ENCODE measurements around the gene UMAD1. TPM values are rescaled to one million over a fixed set of nuclear protein-coding genes. Genes with fewer than 3 reads are reported as not detected.

Gene UMAD1
- total RNA-seq, 1 donor from 2014 or later = 6.9 TPM

GRCh38 chr7:7738622-7739021 lies 98.1 kb downstream of the UMAD1 start:
- DNase-seq (ENCODE audit: extremely low spot score in 2 of 2) = no peak
- Histone ChIP-seq H3K4me1 (peaks cover 12% of the 10 kb centered on the region), H3K27ac (no peak overlapping the region), H3K4me3 (no peak overlapping the region), H3K36me3 (no peaks in the 10 kb centered on the region), H3K27me3 (no peaks in the 10 kb centered on the region), H3K9me3 (no peaks in the 10 kb centered on the region)
- no peak for TF ChIP-seq POLR2AphosphoS5 (IDR thresholded peaks at IDR 0.05; ENCODE audit: insufficient read depth in 1 of 2, low read depth in 1 of 2)
- no peak for TF ChIP-seq POLR2A (IDR thresholded peaks at IDR 0.05)
- TF ChIP-seq, protein P1, sequence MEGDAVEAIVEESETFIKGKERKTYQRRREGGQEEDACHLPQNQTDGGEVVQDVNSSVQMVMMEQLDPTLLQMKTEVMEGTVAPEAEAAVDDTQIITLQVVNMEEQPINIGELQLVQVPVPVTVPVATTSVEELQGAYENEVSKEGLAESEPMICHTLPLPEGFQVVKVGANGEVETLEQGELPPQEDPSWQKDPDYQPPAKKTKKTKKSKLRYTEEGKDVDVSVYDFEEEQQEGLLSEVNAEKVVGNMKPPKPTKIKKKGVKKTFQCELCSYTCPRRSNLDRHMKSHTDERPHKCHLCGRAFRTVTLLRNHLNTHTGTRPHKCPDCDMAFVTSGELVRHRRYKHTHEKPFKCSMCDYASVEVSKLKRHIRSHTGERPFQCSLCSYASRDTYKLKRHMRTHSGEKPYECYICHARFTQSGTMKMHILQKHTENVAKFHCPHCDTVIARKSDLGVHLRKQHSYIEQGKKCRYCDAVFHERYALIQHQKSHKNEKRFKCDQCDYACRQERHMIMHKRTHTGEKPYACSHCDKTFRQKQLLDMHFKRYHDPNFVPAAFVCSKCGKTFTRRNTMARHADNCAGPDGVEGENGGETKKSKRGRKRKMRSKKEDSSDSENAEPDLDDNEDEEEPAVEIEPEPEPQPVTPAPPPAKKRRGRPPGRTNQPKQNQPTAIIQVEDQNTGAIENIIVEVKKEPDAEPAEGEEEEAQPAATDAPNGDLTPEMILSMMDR (IDR thresholded peaks at IDR 0.05) = no peak
- intact Hi-C loops (cut with DNase I) = no loop called here

GRCh38 chr7:7739204-7740036 lies 98.9 kb downstream of the UMAD1 start:
- Histone ChIP-seq H3K36me3 (no peaks in the 10 kb centered on the region), H3K4me3 (no peak overlapping the region), H3K4me1 (peaks cover 12% of the 10 kb centered on the region), H3K9me3 (no peaks in the 10 kb centered on the region), H3K27ac (no peak overlapping the region), H3K27me3 (no peaks in the 10 kb centered on the region)
- no peak for DNase-seq (ENCODE audit: extremely low spot score in 2 of 2)
- intact Hi-C loops (cut with DNase I) = no loop called here
- TF ChIP-seq POLR2A (IDR thresholded peaks at IDR 0.05) = no peak
- TF ChIP-seq POLR2AphosphoS5 (IDR thresholded peaks at IDR 0.05; ENCODE audit: insufficient read depth in 1 of 2, low read depth in 1 of 2) = no peak
- TF ChIP-seq, protein P1 (IDR thresholded peaks at IDR 0.05) = no peak

DNA sequence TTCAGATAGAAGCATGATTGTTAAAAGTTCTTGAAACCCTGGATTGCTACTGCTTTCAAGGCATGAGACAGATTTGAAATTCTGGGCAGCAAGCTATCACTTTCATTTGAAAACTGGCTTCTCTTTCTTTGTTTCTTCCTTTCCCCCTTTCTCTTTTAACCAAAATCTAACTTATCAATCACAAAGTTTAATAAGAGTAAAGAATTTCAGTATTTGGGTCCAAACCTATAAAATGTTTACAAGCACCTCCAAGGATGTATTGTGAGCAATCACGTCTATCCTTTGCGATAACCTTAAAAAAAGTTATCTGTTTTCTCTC lies 99.4 kb downstream of the UMAD1 start:
- TF ChIP-seq, protein P1 (IDR thresholded peaks at IDR 0.05) = no peak
- TF ChIP-seq POLR2A (IDR thresholded peaks at IDR 0.05) = no peak
- no peak for TF ChIP-seq POLR2AphosphoS5 (IDR thresholded peaks at IDR 0.05; ENCODE audit: insufficient read depth in 1 of 2, low read depth in 1 of 2)
- intact Hi-C loops (cut with DNase I) = no loop called here
- no peaks in the 10 kb centered on the region for H3K27me3 ChIP-seq
- H3K27ac ChIP-seq = no peak overlapping the region
- H3K4me3 ChIP-seq = no peak overlapping the region
- no peak for DNase-seq (ENCODE audit: extremely low spot score in 2 of 2)
- no peaks in the 10 kb centered on the region for H3K9me3 ChIP-seq
- peaks cover 12% of the 10 kb centered on the region for H3K4me1 ChIP-seq
- H3K36me3 ChIP-seq = no peaks in the 10 kb centered on the region

DNA sequence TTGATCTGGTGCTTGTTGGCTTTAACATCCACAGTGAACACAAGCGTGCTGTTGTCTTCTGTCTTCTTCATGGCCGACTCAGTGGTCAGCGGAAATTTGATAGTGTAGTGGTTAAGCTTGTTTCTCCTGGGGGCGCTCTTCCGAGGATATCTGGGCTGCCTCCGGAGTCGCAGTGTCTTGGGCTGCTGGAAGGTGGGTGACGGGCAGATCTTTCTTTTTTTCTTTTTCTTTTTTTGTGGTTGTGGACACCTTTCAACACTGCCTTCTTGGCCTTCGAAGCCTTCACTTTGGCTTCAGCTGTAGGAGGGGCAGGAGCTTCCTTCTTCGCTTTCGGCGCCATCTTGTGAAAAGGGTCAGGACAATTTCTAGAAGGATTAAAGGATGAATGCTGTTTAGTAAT lies 101.7 kb downstream of the UMAD1 start:
- no peak for DNase-seq (ENCODE audit: extremely low spot score in 2 of 2)
- Histone ChIP-seq H3K36me3 (no peaks in the 10 kb centered on the region), H3K27ac (no peak overlapping the region), H3K4me3 (no peak overlapping the region), H3K9me3 (no peaks in the 10 kb centered on the region), H3K27me3 (no peaks in the 10 kb centered on the region), H3K4me1 (peaks cover 16% of the 10 kb centered on the region)
- TF ChIP-seq POLR2AphosphoS5 (IDR thresholded peaks at IDR 0.05; ENCODE audit: insufficient read depth in 1 of 2, low read depth in 1 of 2) (no peak), POLR2A (IDR thresholded peaks at IDR 0.05) (no peak)
- TF ChIP-seq, protein P1 (IDR thresholded peaks at IDR 0.05) = no peak
- intact Hi-C loops (cut with DNase I) = no loop called here

- Histone ChIP-seq H3K27me3 (no peaks in the 10 kb centered on the region), H3K4me3 (no peak overlapping the region), H3K4me1 (peaks cover 4% of the 10 kb centered on the region), H3K27ac (no peak overlapping the region), H3K9me3 (no peaks in the 10 kb centered on the region), H3K36me3 (no peaks in the 10 kb centered on the region)
- DNase-seq (ENCODE audit: extremely low spot score in 2 of 2) = no peak
- TF ChIP-seq POLR2A (IDR thresholded peaks at IDR 0.05) (no peak), POLR2AphosphoS5 (IDR thresholded peaks at IDR 0.05; ENCODE audit: insufficient read depth in 1 of 2, low read depth in 1 of 2) (no peak)
- TF ChIP-seq, protein P1 (IDR thresholded peaks at IDR 0.05) = no peak
- intact Hi-C loops (cut with DNase I) = no loop called here
These were observed 104.7 kb downstream of the UMAD1 start for GRCh38 chr7:7745258-7745657.

All from vagina (tissue), 2 donors.